Melanocyte of skin (primary cell): ENCODE measurements around the gene HAPSTR1. TPM values are rescaled to one million over a fixed set of nuclear protein-coding genes. Genes with fewer than 3 reads are reported as not detected.

Source experiments
- total RNA-seq, 2 donors: library from RNA; depleted of rRNA; stranded (reverse); fragments of >200 nt; gene quantifications; 2 replicates each; pipeline ENCODE4 v1.2.3, GENCODE V29; 2012

Gene HAPSTR1
- total RNA-seq, result 10 to 100 TPM; 32.7 to 46.0 TPM

GRCh38 chr16:9090960-9091866, at the start of gene HAPSTR1:
HAPSTR1 (plus strand) TSS chr16:9091644; CDS start chr16:9092045, 401 bp downstream.

Other genes starting within 250 kb of the HAPSTR1 start
- gene CARHSP1, start 222.6 kb upstream of the HAPSTR1 start, total RNA-seq, result 100 to 1,000 TPM in 1 of 2 donors, 10 to 100 TPM in 1; 42.3 to 211 TPM
- not detected for gene LITAFD, start 209.3 kb upstream of the HAPSTR1 start, total RNA-seq
- 10 to 100 TPM; 34.4 to 52.9 TPM for gene USP7, start 127.7 kb upstream of the HAPSTR1 start, total RNA-seq